Muscle layer of colon (tissue), 2 donors: ENCODE data around the gene CDK14.

Experiments
- H3K27ac ChIP-seq: one replicate; pipeline ENCODE4 v1.7.0; 2013; ENCODE audit warnings: low read depth, mild to moderate bottlenecking, low read length, moderate library complexity
- H3K27me3 ChIP-seq, 2 donors: one replicate each; pipeline ENCODE4 v1.7.0; 2013; ENCODE audit warnings: low read length in 2 of 2, mild to moderate bottlenecking in 2 of 2; ENCODE audit not compliant: insufficient read depth in 2 of 2, control insufficient read depth in 1 of 2
- H3K36me3 ChIP-seq: one replicate; pipeline ENCODE4 v1.7.0; 2013; ENCODE audit warnings: mild to moderate bottlenecking, low read length; ENCODE audit not compliant: insufficient read depth
- H3K4me1 ChIP-seq: one replicate; pipeline ENCODE4 v1.7.0; 2013; ENCODE audit warnings: mild to moderate bottlenecking, low read length; ENCODE audit not compliant: insufficient read depth
- H3K4me3 ChIP-seq, 2 donors: one replicate each; pipeline ENCODE4 v1.7.0; 2013; ENCODE audit warnings: low read length in 2 of 2, low read depth in 1 of 2, mild to moderate bottlenecking in 1 of 2, moderate library complexity in 1 of 2
- H3K9ac ChIP-seq: one replicate; pipeline ENCODE4 v1.7.0; 2013; ENCODE audit warnings: low read length
- H3K9me3 ChIP-seq: one replicate; pipeline ENCODE4 v1.7.0; 2013; ENCODE audit warnings: mild to moderate bottlenecking, low read length
- donor health status: abdominal sarcoma.
- donor health status: Adenocarcinoma of cecum.

Gene CDK14

GRCh38 chr7:90968871-90969270 is 372.8 kb downstream of the CDK14 start:
- Histone ChIP-seq H3K9ac (no peak overlapping the region), H3K27me3 (no peaks in the 10 kb centered on the region), H3K36me3 (no peaks in the 10 kb centered on the region), H3K9me3 (no peaks in the 10 kb centered on the region), H3K27ac (no peak overlapping the region), H3K4me3 (no peak overlapping the region), H3K4me1 (no peaks in the 10 kb centered on the region)

DNA sequence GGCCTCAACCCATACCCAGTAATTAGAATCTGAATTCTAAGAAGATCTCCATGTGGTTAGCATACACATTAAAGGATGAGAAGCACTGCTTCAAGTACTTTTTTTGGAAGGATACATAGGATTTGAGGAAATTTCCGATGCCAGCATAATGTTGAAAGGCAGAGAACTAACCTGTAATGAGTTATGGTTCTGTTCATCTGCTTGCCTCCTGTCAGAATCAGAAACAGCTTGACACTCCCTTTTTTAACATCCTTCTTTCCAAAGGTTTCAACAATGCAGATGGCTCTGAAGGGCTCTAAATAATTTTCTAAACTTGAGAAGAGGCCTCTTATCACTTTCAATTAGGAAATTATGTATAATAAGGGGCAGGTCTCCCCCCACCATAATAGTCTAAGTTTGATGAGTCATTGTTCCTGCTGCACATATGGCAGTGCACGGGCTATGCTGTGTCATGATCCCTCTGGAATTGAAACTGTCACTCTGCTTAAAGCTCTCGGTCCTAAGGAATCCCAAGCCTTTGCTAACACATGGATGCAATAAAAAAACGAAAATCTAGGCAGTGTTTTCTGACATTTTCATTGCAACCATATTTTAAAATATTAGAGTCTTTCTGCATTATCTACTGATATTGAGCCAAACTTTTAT is 376.9 kb downstream of the CDK14 start:
- H3K4me3 ChIP-seq: no peak overlapping the region
- no peaks in the 10 kb centered on the region for H3K36me3 ChIP-seq
- no peak overlapping the region for H3K9ac ChIP-seq
- H3K27ac ChIP-seq: no peak overlapping the region
- H3K27me3 ChIP-seq: no peaks in the 10 kb centered on the region
- H3K4me1 ChIP-seq: no peaks in the 10 kb centered on the region
- no peaks in the 10 kb centered on the region for H3K9me3 ChIP-seq

- Histone ChIP-seq H3K9ac (no peak overlapping the region), H3K27me3 (no peaks in the 10 kb centered on the region), H3K36me3 (no peaks in the 10 kb centered on the region), H3K4me1 (no peaks in the 10 kb centered on the region), H3K4me3 (no peak overlapping the region), H3K27ac (no peak overlapping the region), H3K9me3 (no peaks in the 10 kb centered on the region)
Measured at GRCh38 chr7:90977056-90977455, 380.9 kb downstream of the CDK14 start.

DNA sequence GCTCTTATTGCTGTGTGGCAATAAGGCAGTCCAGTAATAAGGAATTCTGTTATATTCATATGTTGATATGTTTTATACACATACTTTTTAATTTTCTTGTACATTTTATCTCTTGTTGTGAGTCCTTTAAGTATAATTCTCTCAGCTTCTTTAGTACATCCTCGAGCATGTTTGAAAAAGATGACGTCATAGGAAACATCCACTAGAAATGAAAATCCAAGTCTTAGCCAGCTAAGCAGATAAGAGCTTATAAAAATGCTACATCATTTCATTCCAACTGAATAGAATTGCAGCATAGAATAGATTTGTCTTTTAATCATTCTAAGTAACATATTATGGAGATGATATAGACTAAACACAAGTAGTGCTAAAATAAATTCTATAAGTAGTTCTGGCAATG is 384.4 kb downstream of the CDK14 start:
- H3K9me3 ChIP-seq: peaks cover 4% of the 10 kb centered on the region
- H3K4me3 ChIP-seq: no peak overlapping the region
- H3K36me3 ChIP-seq: no peaks in the 10 kb centered on the region
- H3K27ac ChIP-seq: no peak overlapping the region
- no peaks in the 10 kb centered on the region for H3K27me3 ChIP-seq
- no peak overlapping the region for H3K9ac ChIP-seq
- H3K4me1 ChIP-seq: no peaks in the 10 kb centered on the region

GRCh38 chr7:90982228-90982627 is 386.1 kb downstream of the CDK14 start:
- H3K27me3 ChIP-seq: no peaks in the 10 kb centered on the region
- H3K4me3 ChIP-seq: no peak overlapping the region
- no peaks in the 10 kb centered on the region for H3K4me1 ChIP-seq
- no peak overlapping the region for H3K9ac ChIP-seq
- H3K27ac ChIP-seq: no peak overlapping the region
- no peaks in the 10 kb centered on the region for H3K36me3 ChIP-seq
- H3K9me3 ChIP-seq: peaks cover 4% of the 10 kb centered on the region

DNA sequence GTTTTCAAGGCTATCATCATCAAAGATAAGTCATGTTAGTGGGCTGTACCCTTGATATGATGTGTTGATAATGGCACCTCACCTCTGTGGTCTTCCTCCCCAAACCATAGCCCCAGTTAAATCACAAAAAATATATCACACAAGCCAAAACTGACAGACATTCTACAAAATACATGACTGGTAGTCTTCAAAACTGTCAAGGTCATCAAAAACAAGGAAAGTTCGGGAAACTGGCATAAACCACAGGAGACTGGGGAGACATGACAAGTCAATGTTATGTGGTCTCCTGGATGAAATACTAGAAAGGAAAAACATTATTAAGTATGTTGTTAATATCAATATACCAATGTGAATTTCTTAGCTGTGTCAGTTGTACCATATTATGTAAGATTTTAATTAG is 388.6 kb downstream of the CDK14 start:
- Histone ChIP-seq H3K27ac (no peak overlapping the region), H3K9me3 (peaks cover 4% of the 10 kb centered on the region), H3K36me3 (no peaks in the 10 kb centered on the region), H3K4me3 (no peak overlapping the region), H3K4me1 (no peaks in the 10 kb centered on the region), H3K27me3 (no peaks in the 10 kb centered on the region), H3K9ac (no peak overlapping the region)

- no peaks in the 10 kb centered on the region for H3K4me1 ChIP-seq
- H3K27ac ChIP-seq: no peak overlapping the region
- H3K9me3 ChIP-seq: no peaks in the 10 kb centered on the region
- no peak overlapping the region for H3K4me3 ChIP-seq
- no peak overlapping the region for H3K9ac ChIP-seq
- H3K27me3 ChIP-seq: no peaks in the 10 kb centered on the region
- H3K36me3 ChIP-seq: no peaks in the 10 kb centered on the region
Measured at GRCh38 chr7:90988516-90988915, 392.4 kb downstream of the CDK14 start.

- no peaks in the 10 kb centered on the region for H3K27me3 ChIP-seq
- no peaks in the 10 kb centered on the region for H3K4me1 ChIP-seq
- no peak overlapping the region for H3K9ac ChIP-seq
- H3K36me3 ChIP-seq: no peaks in the 10 kb centered on the region
- H3K9me3 ChIP-seq: no peaks in the 10 kb centered on the region
- no peak overlapping the region for H3K4me3 ChIP-seq
- H3K27ac ChIP-seq: no peak overlapping the region
Measured at GRCh38 chr7:90988996-90989765, 393.1 kb downstream of the CDK14 start.

DNA sequence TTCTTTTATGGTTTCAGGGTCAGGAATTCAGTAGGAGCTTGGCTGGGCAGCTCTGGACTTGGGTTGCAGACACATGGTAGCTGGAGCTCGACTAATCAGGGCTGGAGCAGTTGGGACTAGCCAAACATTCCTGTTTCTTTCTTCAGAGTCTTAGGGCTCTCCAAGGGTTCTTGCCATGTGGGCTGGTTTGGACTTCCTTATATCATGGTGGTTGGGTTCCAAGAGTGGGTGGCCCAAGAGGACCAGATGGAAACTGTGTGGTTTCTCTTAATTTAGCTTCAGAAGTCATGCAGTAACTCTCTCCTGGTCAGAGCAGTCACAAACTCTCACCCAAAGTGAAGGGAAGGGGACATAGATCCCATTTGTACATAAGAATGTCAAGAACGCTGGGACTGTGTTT is 398.0 kb downstream of the CDK14 start:
- no peaks in the 10 kb centered on the region for H3K4me1 ChIP-seq
- H3K9ac ChIP-seq: no peak overlapping the region
- H3K27ac ChIP-seq: no peak overlapping the region
- H3K4me3 ChIP-seq: no peak overlapping the region
- no peaks in the 10 kb centered on the region for H3K9me3 ChIP-seq
- H3K27me3 ChIP-seq: no peaks in the 10 kb centered on the region
- no peaks in the 10 kb centered on the region for H3K36me3 ChIP-seq

DNA sequence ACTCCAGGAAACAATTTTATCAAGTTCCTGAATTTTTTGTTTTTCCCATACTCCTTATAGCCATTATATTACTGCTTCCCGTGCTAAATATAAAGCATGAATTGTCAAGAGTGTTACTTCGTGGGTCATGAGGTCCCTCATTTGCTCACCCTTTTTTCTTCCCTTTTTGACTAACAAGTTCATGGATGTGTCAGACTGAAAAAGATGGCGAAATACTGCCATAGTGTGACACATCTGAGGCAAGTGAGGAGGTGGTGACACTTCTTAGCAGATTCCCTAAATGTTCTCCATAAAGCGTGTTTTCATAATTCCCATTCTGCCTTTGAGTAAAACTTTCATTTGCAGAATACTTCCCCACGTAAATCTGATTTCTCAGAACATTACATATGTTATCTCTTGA is 398.5 kb downstream of the CDK14 start:
- Histone ChIP-seq H3K27ac (no peak overlapping the region), H3K27me3 (no peaks in the 10 kb centered on the region), H3K9ac (no peak overlapping the region), H3K9me3 (no peaks in the 10 kb centered on the region), H3K4me3 (no peak overlapping the region), H3K36me3 (no peaks in the 10 kb centered on the region), H3K4me1 (no peaks in the 10 kb centered on the region)

DNA sequence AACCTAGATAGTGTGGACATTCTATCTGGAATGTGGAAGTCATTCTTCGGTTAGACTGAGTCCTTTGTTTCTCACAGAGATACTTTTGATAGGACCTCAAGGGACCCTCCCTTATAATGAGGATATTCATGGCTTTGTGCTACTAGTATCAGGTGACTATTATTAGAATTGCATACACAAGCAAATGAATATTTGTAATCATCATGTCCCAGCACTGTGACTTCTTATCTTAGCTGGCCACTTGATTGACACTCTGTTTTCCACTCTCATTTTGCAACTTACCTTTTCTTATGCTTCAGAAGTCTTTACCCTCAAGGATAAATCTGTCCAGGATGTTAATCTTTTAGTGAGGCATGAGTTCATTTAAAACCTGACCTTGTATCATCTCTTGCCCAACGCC is 399.9 kb downstream of the CDK14 start:
- Histone ChIP-seq H3K27me3 (no peaks in the 10 kb centered on the region), H3K9me3 (no peaks in the 10 kb centered on the region), H3K9ac (no peak overlapping the region), H3K4me3 (no peak overlapping the region), H3K27ac (no peak overlapping the region), H3K36me3 (no peaks in the 10 kb centered on the region), H3K4me1 (peaks cover 6% of the 10 kb centered on the region)
